Sigmoid colon (tissue), 7 donors: Measurements from ENCODE around the gene RAB3GAP2. TPM values are rescaled to one million over a fixed set of nuclear protein-coding genes. Genes with fewer than 3 reads are reported as not detected.
"Not testable (repeated sequence)": the region's sequence is repeated elsewhere in the genome, so short reads cannot be mapped to it uniquely, and the experiment has no call there.

Source experiments
- DNase-seq: peaks from one replicate; pipeline ENCODE4 v3.0.0-alpha.2; 2019
- H3K27ac ChIP-seq, 4 donors: fragments of 200-600 bp; sonication (generic); one replicate each; pipeline ENCODE4 v1.5.1; 2016 to 2019; ENCODE audit warnings: mild to moderate bottlenecking in 1 of 4
- H3K27me3 ChIP-seq, 3 donors: fragments of 200-600 bp; sonication (generic); one replicate each; pipeline ENCODE4 v1.5.1; 2019; ENCODE audit warnings: mild to moderate bottlenecking in 1 of 3
- H3K36me3 ChIP-seq, 4 donors: fragments of 200-600 bp; sonication (generic); one replicate each; pipeline ENCODE4 v1.5.1; 2016 to 2019
- H3K4me1 ChIP-seq, 4 donors: fragments of 200-600 bp; sonication (generic); one replicate each; pipeline ENCODE4 v1.5.1; 2017 to 2019
- H3K4me3 ChIP-seq, 4 donors: fragments of 200-600 bp; sonication (generic); one replicate each; pipeline ENCODE4 v1.5.1; 2017 to 2019; ENCODE audit warnings: mild to moderate bottlenecking in 2 of 4, moderate library complexity in 1 of 4
- H3K9me3 ChIP-seq, 4 donors: fragments of 200-600 bp in 3 of 4; sonication (generic) in 3 of 4; one replicate each; pipeline versions ENCODE4 v1.5.1 to v1.6.1; 2013 to 2019
- EP300 ChIP-seq, 4 donors: sonication (generic); formaldehyde crosslinking; IDR thresholded peaks; one replicate each; pipeline ENCODE4 v1.6.1; 2017; ENCODE audit warnings: antibody characterized with exemption in 4 of 4
- POLR2A ChIP-seq, 2 donors: fragments of 450-650 bp; IDR thresholded peaks; one replicate each; pipeline ENCODE4 v1.6.1; 2016; ENCODE audit warnings: antibody characterized with exemption in 2 of 2, mild to moderate bottlenecking in 2 of 2, moderate library complexity in 2 of 2
- POLR2AphosphoS5 ChIP-seq, 4 donors: sonication (generic); formaldehyde crosslinking; IDR thresholded peaks; one replicate each; pipeline ENCODE4 v1.6.1; 2017; ENCODE audit warnings: antibody characterized with exemption in 4 of 4
- WGBS, 2 donors: extraction: QIAGEN DNeasy Blood & Tissue Kit; methylation state at CpG; one replicate each; pipeline ENCODE4 v1.1.7; 2013; 5-methylcytosine and 5-hydroxymethylcytosine counted together
- intact Hi-C: fragments of 100-400 bp; cut with DNase I; formaldehyde crosslinking; loops from one replicate; pipeline ENCODE4 v1.15.1; 2023
- polyA plus RNA-seq, 3 donors: library from polyadenylated mRNA; stranded (reverse); fragments of 200-250 nt; gene quantifications; one replicate each; pipeline ENCODE4 v1.2.3, GENCODE V29; 2013
- total RNA-seq, 4 donors: library from RNA; depleted of rRNA; stranded (reverse); fragments of >200 nt; gene quantifications; one replicate each; pipeline ENCODE4 v1.1.0, GENCODE V29; 2016
- TF ChIP-seq, protein P1 (sequence below), 4 experiments: fragments of 450-650 bp in 3 of 4; fragments of 200-600 bp in 1 of 4; IDR thresholded peaks; one replicate each; pipeline ENCODE4 v1.5.1; 2016 to 2019; ENCODE audit warnings: antibody characterized with exemption in 4 of 4, mild to moderate bottlenecking in 3 of 4, moderate library complexity in 2 of 4
- donor health status: healthy with polysubstance abuse.
- donor health status: Bipolar disorder and iron deficiency.
- donor health status: healthy.

RAB3GAP2 gene
- total and polyA plus RNA-seq, 7 donors = 3.0 to 31.6 (median 22.7) TPM

DNA sequence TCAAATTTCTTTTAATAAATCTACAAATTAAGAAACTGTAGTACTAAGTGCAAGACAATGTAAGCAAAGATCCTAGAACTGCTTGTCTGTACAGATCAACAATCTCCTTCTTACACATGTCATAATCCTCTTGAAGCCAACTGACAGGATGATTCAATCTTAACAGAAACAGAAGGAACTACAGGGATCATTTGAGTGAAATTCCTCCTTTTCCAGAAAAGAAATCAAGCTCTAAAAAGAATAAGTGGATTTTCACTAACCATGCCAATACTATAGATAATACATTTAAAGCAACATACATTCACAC, 53.2 kb downstream of the RAB3GAP2 start:
- intact Hi-C loops = no loop called here
- Histone ChIP-seq H3K4me1 (peaks cover 0 to 10% (median 3%) of the 10 kb centered on the region in 4 donors), H3K9me3 (no peaks in the 10 kb centered on the region), H3K27ac (no peak overlapping the region), H3K4me3 (no peak overlapping the region), H3K36me3 (no peaks in the 10 kb centered on the region), H3K27me3 (no peaks in the 10 kb centered on the region)
- DNase-seq = no peak
- TF ChIP-seq POLR2A (IDR thresholded peaks at IDR 0.05) (no peak), EP300 (IDR thresholded peaks at IDR 0.05) (no peak), POLR2AphosphoS5 (IDR thresholded peaks at IDR 0.05) (no peak)
- TF ChIP-seq, protein P1, sequence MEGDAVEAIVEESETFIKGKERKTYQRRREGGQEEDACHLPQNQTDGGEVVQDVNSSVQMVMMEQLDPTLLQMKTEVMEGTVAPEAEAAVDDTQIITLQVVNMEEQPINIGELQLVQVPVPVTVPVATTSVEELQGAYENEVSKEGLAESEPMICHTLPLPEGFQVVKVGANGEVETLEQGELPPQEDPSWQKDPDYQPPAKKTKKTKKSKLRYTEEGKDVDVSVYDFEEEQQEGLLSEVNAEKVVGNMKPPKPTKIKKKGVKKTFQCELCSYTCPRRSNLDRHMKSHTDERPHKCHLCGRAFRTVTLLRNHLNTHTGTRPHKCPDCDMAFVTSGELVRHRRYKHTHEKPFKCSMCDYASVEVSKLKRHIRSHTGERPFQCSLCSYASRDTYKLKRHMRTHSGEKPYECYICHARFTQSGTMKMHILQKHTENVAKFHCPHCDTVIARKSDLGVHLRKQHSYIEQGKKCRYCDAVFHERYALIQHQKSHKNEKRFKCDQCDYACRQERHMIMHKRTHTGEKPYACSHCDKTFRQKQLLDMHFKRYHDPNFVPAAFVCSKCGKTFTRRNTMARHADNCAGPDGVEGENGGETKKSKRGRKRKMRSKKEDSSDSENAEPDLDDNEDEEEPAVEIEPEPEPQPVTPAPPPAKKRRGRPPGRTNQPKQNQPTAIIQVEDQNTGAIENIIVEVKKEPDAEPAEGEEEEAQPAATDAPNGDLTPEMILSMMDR (IDR thresholded peaks at IDR 0.05) = no peak

DNA sequence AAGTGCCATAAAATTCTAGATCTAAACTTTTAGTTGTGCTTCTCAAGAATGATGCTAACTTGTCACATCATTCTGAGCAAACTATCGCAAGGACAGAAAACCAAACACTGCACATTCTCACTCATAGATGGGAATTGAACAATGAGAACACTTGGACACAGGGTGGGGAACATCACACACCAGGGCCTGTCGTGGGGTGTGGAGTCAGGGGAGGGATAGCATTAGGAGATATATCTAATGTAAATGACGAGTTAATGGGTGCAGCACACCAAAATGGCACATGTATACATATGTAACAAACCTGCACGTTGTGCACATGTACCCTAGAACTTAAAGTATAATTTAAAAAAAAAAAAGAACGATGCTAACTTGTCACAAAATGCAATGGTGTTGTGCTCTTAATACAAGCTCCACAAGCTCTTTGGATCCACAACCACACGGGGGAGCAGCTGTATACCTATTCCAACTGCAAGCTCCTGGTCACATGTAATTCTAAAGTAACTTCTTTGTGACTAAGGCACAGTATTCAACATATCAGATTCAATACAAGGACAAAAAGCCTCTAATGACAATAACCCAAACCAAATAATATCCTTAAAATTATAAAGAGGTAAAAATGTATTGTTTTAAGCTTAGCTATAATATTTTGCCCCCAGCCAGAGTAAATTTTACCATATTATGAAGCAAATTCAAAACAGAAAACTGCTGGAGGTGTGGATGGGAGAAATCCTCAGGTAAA, 53.7 kb downstream of the RAB3GAP2 start:
- TF ChIP-seq, protein P1 (IDR thresholded peaks at IDR 0.05) = peak in 3 of 4 experiments; percentile 13 to 51 (median 46)
- DNase-seq = not testable (repeated sequence)
- WGBS, 2 donors = 48 to 64% methylated on average over 6 of the region's 6 CpGs

GRCh38 chr1:220217383-220217988, 54.8 kb downstream of the RAB3GAP2 start:
- 43 to 73% methylated on average over 2 of the region's 2 CpGs for WGBS, 2 donors
- intact Hi-C loops = no loop called here

More for the DNA sequence above, 53.7 kb downstream of the RAB3GAP2 start:
- H3K36me3 ChIP-seq, H3K9me3 ChIP-seq, intact Hi-C loops, H3K27me3 ChIP-seq, H3K27ac ChIP-seq, H3K4me3 ChIP-seq, H3K4me1 ChIP-seq: not testable (repeated sequence)

DNA sequence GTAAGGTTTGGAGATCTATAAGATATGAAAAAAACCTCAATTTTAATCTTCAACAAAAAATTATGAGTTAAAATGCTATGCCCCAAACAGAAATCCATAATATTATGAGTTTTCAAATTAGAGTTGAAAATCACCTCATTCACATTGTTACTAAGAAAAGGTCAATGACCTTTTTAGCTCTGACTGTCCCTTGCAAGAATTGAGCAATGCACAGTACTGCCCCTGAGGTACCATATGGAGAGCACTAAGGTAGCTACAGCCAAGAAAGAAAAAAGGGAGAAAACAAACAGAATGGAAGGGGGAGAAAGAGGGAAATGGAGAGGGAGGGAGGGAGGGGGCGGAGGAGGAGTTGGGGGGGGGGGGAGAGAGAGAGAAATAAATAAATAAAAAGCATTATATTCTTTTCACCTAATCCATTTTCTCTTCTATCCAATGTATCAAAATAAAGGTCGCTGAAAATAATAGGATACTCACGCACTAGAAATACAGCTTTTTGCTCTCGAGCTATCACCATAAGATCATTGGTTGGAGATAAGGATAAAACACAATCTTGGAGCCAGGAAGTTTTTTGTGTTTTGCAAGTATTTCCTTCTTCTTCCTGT, 58.8 kb downstream of the RAB3GAP2 start:
- Histone ChIP-seq H3K4me1 (peaks cover 0 to 1% (median 0%) of the 10 kb centered on the region in 4 donors), H3K4me3 (no peak overlapping the region), H3K36me3 (peaks cover 0 to 26% (median 3%) of the 10 kb centered on the region in 4 donors), H3K9me3 (no peaks in the 10 kb centered on the region), H3K27ac (no peak overlapping the region), H3K27me3 (no peaks in the 10 kb centered on the region)
- 90 to 96% methylated on average over 4 of the region's 4 CpGs for WGBS, 2 donors
- intact Hi-C loops = no loop called here
- no peak for TF ChIP-seq POLR2AphosphoS5 (IDR thresholded peaks at IDR 0.05)
- TF ChIP-seq, protein P1 (IDR thresholded peaks at IDR 0.05) = no peak
- no peak for TF ChIP-seq POLR2A (IDR thresholded peaks at IDR 0.05)
- no peak for TF ChIP-seq EP300 (IDR thresholded peaks at IDR 0.05)
- no peak for DNase-seq

More at GRCh38 chr1:220217383-220217988, 54.8 kb downstream of the RAB3GAP2 start:
- no peaks in the 10 kb centered on the region for H3K9me3 ChIP-seq
- peaks cover 0 to 10% (median 3%) of the 10 kb centered on the region in 4 donors for H3K4me1 ChIP-seq
- H3K4me3 ChIP-seq = no peak overlapping the region
- H3K27me3 ChIP-seq = no peaks in the 10 kb centered on the region
- H3K36me3 ChIP-seq = no peaks in the 10 kb centered on the region
- DNase-seq = no peak
- no peak for TF ChIP-seq POLR2A (IDR thresholded peaks at IDR 0.05)
- no peak for TF ChIP-seq EP300 (IDR thresholded peaks at IDR 0.05)
- no peak for TF ChIP-seq POLR2AphosphoS5 (IDR thresholded peaks at IDR 0.05)
- H3K27ac ChIP-seq = no peak overlapping the region

DNA sequence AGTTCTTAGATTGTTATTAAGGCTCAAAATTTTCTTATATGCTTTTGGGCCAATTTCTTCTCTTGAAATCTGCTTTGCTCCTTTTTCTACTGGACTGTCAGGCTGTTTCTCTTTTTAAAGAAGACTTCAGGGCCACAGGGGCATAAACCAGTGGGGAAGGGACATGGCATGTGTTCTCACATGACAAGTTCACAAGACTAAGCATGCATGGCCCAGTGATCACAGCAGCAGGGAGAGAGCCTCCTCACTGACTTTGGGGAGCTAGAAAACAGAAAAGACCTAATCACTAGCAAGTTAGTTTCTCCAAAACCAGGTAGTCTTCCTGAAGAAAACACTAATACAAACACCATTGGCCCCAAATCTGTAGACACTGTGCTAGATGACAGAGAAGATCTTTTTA, 64.8 kb downstream of the RAB3GAP2 start:
- TF ChIP-seq, protein P1 (IDR thresholded peaks at IDR 0.05) = no peak
- TF ChIP-seq POLR2A (IDR thresholded peaks at IDR 0.05) (no peak), POLR2AphosphoS5 (IDR thresholded peaks at IDR 0.05) (no peak), EP300 (IDR thresholded peaks at IDR 0.05) (no peak)
- Histone ChIP-seq H3K36me3 (peaks cover 0 to 77% (median 14%) of the 10 kb centered on the region in 4 donors), H3K4me3 (no peak overlapping the region), H3K9me3 (no peaks in the 10 kb centered on the region), H3K4me1 (no peaks in the 10 kb centered on the region), H3K27ac (no peak overlapping the region), H3K27me3 (no peaks in the 10 kb centered on the region)
- intact Hi-C loops = no loop called here
- DNase-seq = no peak

DNA sequence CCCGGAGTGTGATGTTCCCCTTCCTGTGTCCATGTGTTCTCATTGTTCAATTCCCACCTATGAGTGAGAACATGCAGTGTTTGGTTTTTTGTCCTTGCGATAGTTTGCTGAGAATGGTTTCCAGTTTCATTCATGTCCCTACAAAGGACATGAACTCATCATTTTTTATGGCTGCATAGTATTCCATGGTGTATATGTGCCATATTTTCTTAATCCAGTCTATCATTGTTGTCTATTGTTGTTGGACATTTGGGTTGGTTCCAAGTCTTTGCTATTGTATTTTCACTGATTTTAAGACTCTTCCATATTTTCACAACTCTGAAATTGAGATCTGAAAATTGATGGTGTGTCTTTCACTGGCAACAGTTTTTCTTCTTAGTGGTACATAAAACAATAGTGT, 67.5 kb downstream of the RAB3GAP2 start:
- intact Hi-C loops, H3K27me3 ChIP-seq, H3K4me1 ChIP-seq, H3K4me3 ChIP-seq, H3K27ac ChIP-seq, DNase-seq, H3K9me3 ChIP-seq: not testable (repeated sequence)
- 100% methylated on average over 1 of the region's 2 CpGs for WGBS, 2 donors
- H3K36me3 ChIP-seq = peaks cover 0 to 81% (median 22%) of the 10 kb centered on the region in 4 donors
